ENCODE data around the gene DCDC2.
"Not testable (repeated sequence)": the region's sequence is repeated elsewhere in the genome, so short reads cannot be mapped to it uniquely, and the experiment has no call there.

DCDC2 gene

GRCh38 chr6:24325978-24326377 is 31.9 kb downstream of the DCDC2 start:
- TF ChIP-seq, protein P1, sequence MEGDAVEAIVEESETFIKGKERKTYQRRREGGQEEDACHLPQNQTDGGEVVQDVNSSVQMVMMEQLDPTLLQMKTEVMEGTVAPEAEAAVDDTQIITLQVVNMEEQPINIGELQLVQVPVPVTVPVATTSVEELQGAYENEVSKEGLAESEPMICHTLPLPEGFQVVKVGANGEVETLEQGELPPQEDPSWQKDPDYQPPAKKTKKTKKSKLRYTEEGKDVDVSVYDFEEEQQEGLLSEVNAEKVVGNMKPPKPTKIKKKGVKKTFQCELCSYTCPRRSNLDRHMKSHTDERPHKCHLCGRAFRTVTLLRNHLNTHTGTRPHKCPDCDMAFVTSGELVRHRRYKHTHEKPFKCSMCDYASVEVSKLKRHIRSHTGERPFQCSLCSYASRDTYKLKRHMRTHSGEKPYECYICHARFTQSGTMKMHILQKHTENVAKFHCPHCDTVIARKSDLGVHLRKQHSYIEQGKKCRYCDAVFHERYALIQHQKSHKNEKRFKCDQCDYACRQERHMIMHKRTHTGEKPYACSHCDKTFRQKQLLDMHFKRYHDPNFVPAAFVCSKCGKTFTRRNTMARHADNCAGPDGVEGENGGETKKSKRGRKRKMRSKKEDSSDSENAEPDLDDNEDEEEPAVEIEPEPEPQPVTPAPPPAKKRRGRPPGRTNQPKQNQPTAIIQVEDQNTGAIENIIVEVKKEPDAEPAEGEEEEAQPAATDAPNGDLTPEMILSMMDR (IDR thresholded peaks at IDR 0.05; ENCODE audit: control extremely low read depth, extremely low read depth, low read depth, missing control alignments) = no peak
- no peak for DNase-seq (ENCODE audit: extremely low spot score)
- POLR2A ChIA-PET = no interaction called here
- CTCF ChIA-PET = no interaction called here

- POLR2A ChIA-PET = interaction anchor here (0.6 kb wide), 1 partner anchor 14 kb away, joined by 4 read pairs; no protein-coding TSS in a partner anchor
These were observed 33.2 kb downstream of the DCDC2 start for GRCh38 chr6:24324617-24325016.

DNA sequence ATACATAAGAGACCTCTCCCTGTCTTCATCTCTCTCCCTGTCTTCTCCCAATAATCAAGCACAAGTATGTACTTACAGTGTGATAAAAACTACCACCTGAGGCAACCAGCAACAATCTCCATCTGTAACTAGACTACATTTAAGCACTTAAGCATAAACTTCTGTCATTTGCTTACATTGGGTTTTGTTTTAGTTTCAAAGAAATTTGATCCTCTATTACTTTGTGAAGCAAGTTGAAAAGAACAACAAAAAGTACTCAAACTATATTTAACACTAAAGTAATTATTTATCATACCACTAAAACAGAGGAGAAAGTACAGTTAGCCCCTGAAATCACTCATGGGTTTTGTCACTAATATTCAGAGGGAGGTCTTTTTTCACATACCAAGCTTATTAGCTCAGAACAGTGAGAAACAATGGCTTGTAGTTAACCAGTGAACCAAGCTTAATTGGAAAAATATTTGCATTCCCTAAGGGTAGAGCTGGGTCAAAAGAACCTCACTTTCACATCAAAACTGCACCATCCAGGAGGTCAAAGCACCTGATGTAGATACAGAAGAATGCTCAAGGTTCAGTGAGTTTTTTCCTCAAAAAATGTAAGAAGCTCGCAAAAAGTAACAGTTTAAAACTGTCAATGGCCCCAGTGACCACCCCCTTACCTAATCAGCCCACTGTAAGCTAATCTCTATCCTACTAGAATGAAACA is 34.1 kb downstream of the DCDC2 start:
- ChIA-PET CTCF (interaction anchor here (1.0 to 1.3 kb wide), 4 partner anchors 9 to 41 kb away, joined by 3 to 5 read pairs (median 3); no protein-coding TSS in a partner anchor), POLR2A (no interaction called here)
- no peak for DNase-seq (ENCODE audit: extremely low spot score)
- TF ChIP-seq, protein P1 (IDR thresholded peaks at IDR 0.05; ENCODE audit: control extremely low read depth, extremely low read depth, low read depth, missing control alignments) = no peak

More at GRCh38 chr6:24324617-24325016, 33.2 kb downstream of the DCDC2 start:
- CTCF ChIA-PET = interaction anchor here (1.0 to 1.3 kb wide), 4 partner anchors 10 to 42 kb away, joined by 3 to 5 read pairs (median 3); no protein-coding TSS in a partner anchor
- TF ChIP-seq, protein P1 (IDR thresholded peaks at IDR 0.05; ENCODE audit: control extremely low read depth, extremely low read depth, low read depth, missing control alignments) = no peak
- DNase-seq (ENCODE audit: extremely low spot score) = no peak

- CTCF ChIA-PET = interaction anchor here (1.7 kb wide), 1 partner anchor 16 kb away, joined by 4 read pairs; no protein-coding TSS in a partner anchor
- no peak for DNase-seq (ENCODE audit: extremely low spot score)
- POLR2A ChIA-PET = no interaction called here
- TF ChIP-seq, protein P1 (IDR thresholded peaks at IDR 0.05; ENCODE audit: control extremely low read depth, extremely low read depth, low read depth, missing control alignments) = no peak
These were observed 34.9 kb downstream of the DCDC2 start for GRCh38 chr6:24322924-24323323.

DNA sequence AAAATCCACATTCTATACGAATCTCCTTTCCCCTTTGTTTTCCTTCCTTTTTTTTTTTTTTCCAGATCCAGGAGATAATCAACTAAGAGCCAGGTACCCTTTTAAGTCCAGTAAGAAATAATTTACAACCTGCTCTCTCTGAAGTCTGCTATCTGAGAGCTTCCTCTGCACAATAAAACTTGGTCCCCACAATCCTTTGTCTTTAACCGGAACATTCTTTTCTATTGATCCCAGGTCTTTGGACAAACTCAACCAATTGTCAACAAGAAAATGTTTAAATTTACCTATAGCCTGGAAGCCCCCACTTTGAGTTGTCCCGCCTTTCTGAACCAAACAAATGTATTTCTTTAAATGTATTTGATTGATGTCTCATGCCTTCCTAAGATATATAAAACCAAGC is 35.4 kb downstream of the DCDC2 start:
- POLR2A ChIA-PET; DNase-seq (ENCODE audit: extremely low spot score): not testable (repeated sequence)
- CTCF ChIA-PET = interaction anchor here (1.7 kb wide), 1 partner anchor 15 kb away, joined by 4 read pairs; no protein-coding TSS in a partner anchor

GRCh38 chr6:24321538-24322162 is 36.2 kb downstream of the DCDC2 start:
- no peak for DNase-seq (ENCODE audit: extremely low spot score)
- TF ChIP-seq, protein P1 (IDR thresholded peaks at IDR 0.05; ENCODE audit: control extremely low read depth, extremely low read depth, low read depth, missing control alignments) = no peak
- CTCF ChIA-PET = interaction anchor here (1.7 kb wide), 1 partner anchor 15 kb away, joined by 4 read pairs; no protein-coding TSS in a partner anchor
- POLR2A ChIA-PET = no interaction called here

Measured in GM10248 (cell line).